HEK293 (cell line): ENCODE data around the gene ACSF2.

Source experiments
- YY1 ChIP-seq: fragments of 450-650 bp; formaldehyde crosslinking; IDR thresholded peaks from 2 replicates; pipeline ENCODE4 v1.5.1; 2018; ENCODE audit warnings: missing biosample characterization, missing genetic modification characterization
- ZFP37 ChIP-seq: fragments of 450-650 bp; formaldehyde crosslinking; IDR thresholded peaks from 2 replicates; pipeline ENCODE4 v1.5.1; 2016; ENCODE audit warnings: missing biosample characterization, missing genetic modification characterization
- ZNF501 ChIP-seq: fragments of 450-650 bp; formaldehyde crosslinking; IDR thresholded peaks from 2 replicates; pipeline ENCODE4 v1.5.1; 2016; ENCODE audit warnings: missing biosample characterization, missing genetic modification characterization
- ZNF530 ChIP-seq: fragments of 450-650 bp; formaldehyde crosslinking; IDR thresholded peaks from 2 replicates; pipeline ENCODE4 v1.5.1; 2016; ENCODE audit warnings: low read depth, missing biosample characterization, missing genetic modification characterization
- ZNF623 ChIP-seq: fragments of 450-650 bp; formaldehyde crosslinking; IDR thresholded peaks from 2 replicates; pipeline ENCODE4 v1.5.1; 2016; ENCODE audit warnings: missing biosample characterization, missing genetic modification characterization
- TF ChIP-seq, protein P1 (sequence below): fragments of 450-650 bp; formaldehyde crosslinking; IDR thresholded peaks from 2 replicates; pipeline ENCODE4 v1.5.1; 2016; ENCODE audit warnings: missing biosample characterization, missing genetic modification characterization

GRCh38 chr17:50469671-50470305 lies 43.8 kb downstream of the ACSF2 start:
- TF ChIP-seq ZNF623 (tag by site-specific recombination) (no peak), YY1 (tag by site-specific recombination) (no peak), ZFP37 (tag by site-specific recombination) (no peak), ZNF530 (tag by site-specific recombination) (no peak), ZNF501 (tag by site-specific recombination) (no peak)
- TF ChIP-seq, protein P1, sequence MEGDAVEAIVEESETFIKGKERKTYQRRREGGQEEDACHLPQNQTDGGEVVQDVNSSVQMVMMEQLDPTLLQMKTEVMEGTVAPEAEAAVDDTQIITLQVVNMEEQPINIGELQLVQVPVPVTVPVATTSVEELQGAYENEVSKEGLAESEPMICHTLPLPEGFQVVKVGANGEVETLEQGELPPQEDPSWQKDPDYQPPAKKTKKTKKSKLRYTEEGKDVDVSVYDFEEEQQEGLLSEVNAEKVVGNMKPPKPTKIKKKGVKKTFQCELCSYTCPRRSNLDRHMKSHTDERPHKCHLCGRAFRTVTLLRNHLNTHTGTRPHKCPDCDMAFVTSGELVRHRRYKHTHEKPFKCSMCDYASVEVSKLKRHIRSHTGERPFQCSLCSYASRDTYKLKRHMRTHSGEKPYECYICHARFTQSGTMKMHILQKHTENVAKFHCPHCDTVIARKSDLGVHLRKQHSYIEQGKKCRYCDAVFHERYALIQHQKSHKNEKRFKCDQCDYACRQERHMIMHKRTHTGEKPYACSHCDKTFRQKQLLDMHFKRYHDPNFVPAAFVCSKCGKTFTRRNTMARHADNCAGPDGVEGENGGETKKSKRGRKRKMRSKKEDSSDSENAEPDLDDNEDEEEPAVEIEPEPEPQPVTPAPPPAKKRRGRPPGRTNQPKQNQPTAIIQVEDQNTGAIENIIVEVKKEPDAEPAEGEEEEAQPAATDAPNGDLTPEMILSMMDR (tag by site-specific recombination), result no peak
